K562 (cell line): ENCODE measurements around the gene CNPY3. TPM values are rescaled to one million over a fixed set of nuclear protein-coding genes. Genes with fewer than 3 reads are reported as not detected.

Experiments
- ATAC-seq: fragments of 200-7000 bp; cut with Tn5 transposase; 3 replicates; pipeline ENCODE4 v1.9.1; 2020; ENCODE audit warnings: moderate library complexity
- BruUV-seq: library from RNA; stranded (reverse); fragments of 400-500 nt; replicated peaks from 2 replicates; lab custom pipeline; 2021; lab: Mats Ljungman, UMichigan
- CTCF ChIA-PET: fragments of 300-600 bp; formaldehyde crosslinking; extraction: SDS; loops from one replicate; lab custom pipeline; 2021; ENCODE audit warnings: low intra/inter-chr PET ratio; lab: Yijun Ruan, JAX
- POLR2A ChIA-PET: fragments of 300-600, 350-650 bp; sonication (Branson Sonifier 250); formaldehyde crosslinking; extraction: SDS; loops from one replicate; lab custom pipeline; 2021; ENCODE audit warnings: antibody characterized with exemption, inconsistent platforms; lab: Yijun Ruan, JAX
- DNase-seq, 4 experiments: peaks; one replicate each; pipeline versions ENCODE4 v3.0.0 to v3.0.0-alpha.2; 2011 to 2018; ENCODE audit warnings: low spot score in 3 of 4, mixed read lengths in 3 of 4; ENCODE audit errors: extremely low read depth in 1 of 4
- FAIRE-seq: peaks from 2 replicates; lab custom pipeline; 2011; peaks lifted over from hg19 to GRCh38; lab: Jason Lieb, UNC
- H2AFZ ChIP-seq: 2 replicates; pipeline ENCODE4 v1.6.0; 2011; ENCODE audit warnings: low read depth, low read length, control low read depth, inconsistent platforms
- H3K27ac ChIP-seq: fragments of 200-600 bp; 3 replicates; pipeline ENCODE4 v1.8.0; 2011; ENCODE audit warnings: low read depth, mild to moderate bottlenecking, control low read depth, inconsistent platforms, low read length, moderate library complexity, mixed read lengths; ENCODE audit errors: extremely low read depth
- H3K27me3 ChIP-seq, 2 experiments: fragments of 300-600 bp in 1 of 2; 2 replicates in 1 of 2; 3 replicates in 1 of 2; pipeline versions ENCODE4 v1.6.0 to v1.8.0; 2011; ENCODE audit warnings: inconsistent platforms in 2 of 2, low read length in 2 of 2, mild to moderate bottlenecking in 1 of 2, mixed read lengths in 1 of 2, moderate library complexity in 1 of 2; ENCODE audit not compliant: control insufficient read depth in 2 of 2, insufficient read depth in 2 of 2
- H3K36me3 ChIP-seq: fragments of 300-600 bp; 3 replicates; pipeline ENCODE4 v1.8.0; 2011; ENCODE audit warnings: mild to moderate bottlenecking, low read length, inconsistent platforms; ENCODE audit not compliant: control insufficient read depth, insufficient read depth
- H3K4me1 ChIP-seq, 2 experiments: fragments of 200-600 bp in 1 of 2; replicated peaks in 1 of 2; 2 replicates in 1 of 2; 3 replicates in 1 of 2; pipeline versions ENCODE4 v1.5.1 to v1.8.0; 2011; ENCODE audit warnings: inconsistent platforms in 2 of 2, low read length in 2 of 2, mild to moderate bottlenecking in 1 of 2, mixed read lengths in 1 of 2, moderate library complexity in 1 of 2; ENCODE audit not compliant: control insufficient read depth in 2 of 2, insufficient read depth in 2 of 2
- H3K4me2 ChIP-seq: 2 replicates; pipeline ENCODE4 v1.6.1; 2011; ENCODE audit warnings: low read length, control low read depth, inconsistent platforms, mixed read lengths; ENCODE audit not compliant: insufficient read depth
- H3K4me3 ChIP-seq: fragments of 200-600 bp; sonication (generic), shearing (Covaris generic); 2 replicates; pipeline ENCODE4 v1.5.1; 2016; ENCODE audit warnings: control low read depth, inconsistent platforms
- H3K79me2 ChIP-seq: fragments of 200-600 bp; 3 replicates; pipeline ENCODE4 v1.8.0; 2011; ENCODE audit warnings: low read length, inconsistent platforms; ENCODE audit not compliant: control insufficient read depth, insufficient read depth
- H3K9ac ChIP-seq, 2 experiments: 2 replicates each; pipeline versions ENCODE4 v1.6.0 to v1.6.1; 2011; ENCODE audit warnings: low read depth in 2 of 2, low read length in 2 of 2, control low read depth in 1 of 2, inconsistent platforms in 1 of 2, mild to moderate bottlenecking in 1 of 2, mixed read lengths in 1 of 2; ENCODE audit not compliant: insufficient read depth in 1 of 2
- H3K9me1 ChIP-seq: one replicate; pipeline ENCODE4 v1.6.0; 2011; ENCODE audit warnings: inconsistent platforms, mild to moderate bottlenecking, low read length, moderate library complexity; ENCODE audit not compliant: control insufficient read depth, insufficient read depth
- H3K9me3 ChIP-seq: replicated peaks from 2 replicates; pipeline ENCODE4 v1.5.1; 2011; ENCODE audit warnings: low read depth, low read length, inconsistent platforms; ENCODE audit not compliant: control insufficient read depth, insufficient read depth
- H4K20me1 ChIP-seq: replicated peaks from 2 replicates; pipeline ENCODE4 v1.6.1; 2011; ENCODE audit warnings: low read length, inconsistent platforms, mixed read lengths; ENCODE audit not compliant: control insufficient read depth, insufficient read depth
- CBFA2T3 ChIP-seq: fragments of 450-650 bp; IDR thresholded peaks from 2 replicates; pipeline ENCODE4 v1.6.1; 2017
- EP400 ChIP-seq: fragments of 450-650 bp; IDR thresholded peaks from 2 replicates; pipeline ENCODE4 v1.6.1; 2017; ENCODE audit warnings: antibody characterized with exemption, mild to moderate bottlenecking, moderate library complexity
- JUN ChIP-seq, 2 experiments: sonication (generic) in 1 of 2; formaldehyde crosslinking in 1 of 2; IDR thresholded peaks; 2 replicates each; pipeline versions ENCODE4 v1.6.1 to v1.8.0; 2012 to 2022; ENCODE audit warnings: borderline replicate concordance in 2 of 2, mild to moderate bottlenecking in 2 of 2, improper control_type of control experiment in 1 of 2, low read depth in 1 of 2, low read length in 1 of 2, missing genetic modification reagents in 1 of 2
- MCM3 ChIP-seq: fragments of 450-650 bp; IDR thresholded peaks from 2 replicates; pipeline ENCODE4 v1.6.1; 2016
- SPI1 ChIP-seq: IDR thresholded peaks from 2 replicates; pipeline ENCODE4 v1.6.1; 2011; ENCODE audit warnings: low read depth, low read length, control low read depth, borderline replicate concordance
- TAF1 ChIP-seq: IDR thresholded peaks from 2 replicates; pipeline ENCODE4 v1.6.1; 2011; ENCODE audit warnings: mild to moderate bottlenecking, low read length, moderate library complexity; ENCODE audit not compliant: insufficient read depth, control insufficient read depth, severe bottlenecking; ENCODE audit errors: extremely low read depth
- TEAD4 ChIP-seq, 2 experiments: sonication (generic) in 1 of 2; formaldehyde crosslinking in 1 of 2; IDR thresholded peaks; 2 replicates each; pipeline versions ENCODE4 v1.6.1 to v1.8.0; 2012 to 2022; ENCODE audit warnings: borderline replicate concordance in 1 of 2, inconsistent platforms in 1 of 2, low read length in 1 of 2, mild to moderate bottlenecking in 1 of 2, missing genetic modification reagents in 1 of 2
- ZBTB8A ChIP-seq: fragments of 450-650 bp; IDR thresholded peaks from 2 replicates; pipeline ENCODE4 v1.6.1; 2018; ENCODE audit warnings: mild to moderate bottlenecking, moderate library complexity; ENCODE audit not compliant: partially characterized antibody
- ZNF12 ChIP-seq: sonication (generic); formaldehyde crosslinking; IDR thresholded peaks from 2 replicates; pipeline ENCODE4 v1.4.0; 2020; ENCODE audit warnings: mild to moderate bottlenecking, missing genetic modification reagents
- ZNF644 ChIP-seq: fragments of 200-800 bp; sonication (Bioruptor generic); IDR thresholded peaks from 2 replicates; pipeline ENCODE4 v1.6.1; 2016; ENCODE audit warnings: low read depth, missing genetic modification characterization, missing compliant biosample characterization
- ZNF76 ChIP-seq: fragments of 250-450 bp; sonication (Bioruptor Pico); IDR thresholded peaks from 2 replicates; pipeline ENCODE4 v1.4.0; 2020; ENCODE audit warnings: mild to moderate bottlenecking, moderate library complexity, borderline replicate concordance
- WGBS: fragments of 100-300 bp; shearing (Covaris generic); methylation state at CpG from one replicate; pipeline ENCODE4 v1.1.6; 2016; ENCODE audit warnings: low coverage, mixed read lengths; ENCODE audit not compliant: insufficient coverage; ENCODE audit errors: missing lambda C conversion rate; 5-methylcytosine and 5-hydroxymethylcytosine counted together
- in situ Hi-C: fragments of 300-500 bp; cut with MboI; formaldehyde crosslinking; loops from 4 replicates; pipeline ENCODE4 v1.15.0; 2018; ENCODE audit warnings: inconsistent platforms, mixed read lengths
- intact Hi-C: fragments of 100-400 bp; cut with micrococcal nuclease; formaldehyde crosslinking; loops from 2 replicates; pipeline ENCODE4 v1.14.2; 2022
- polyA plus RNA-seq, 8 experiments: library from polyadenylated mRNA; depleted of rRNA in 4 of 8; stranded (reverse) in 5 of 8; unstranded in 3 of 8; fragments of >200 nt; fragmentation: Nextera tagmentation in 2 of 8; fragmentation: Illumina TruSeq in 1 of 8; extraction: Ambion mirVana in 2 of 8; extraction: Trizol in 1 of 8; gene quantifications; 2 replicates each; pipeline versions ENCODE4 v1.2.1 to v1.2.3, GENCODE V29; 2011 to 2014; ENCODE audit warnings: inconsistent platforms in 1 of 8, missing spikeins in 1 of 8
- total RNA-seq, 7 experiments: library from RNA; depleted of rRNA in 6 of 7; stranded (reverse); fragments of >200 nt in 6 of 7; fragmentation: Illumina TruSeq in 2 of 7; extraction: Trizol in 2 of 7; gene quantifications; 2 replicates each; pipeline versions ENCODE4 v1.2.1 to v1.2.3, GENCODE V29; 2011 to 2021; ENCODE audit warnings: low replicate concordance in 1 of 7
- TF ChIP-seq, protein P1 (sequence below), 2 experiments: fragments of 450-650 bp; IDR thresholded peaks; 2 replicates each; pipeline ENCODE4 v1.6.1; 2018; ENCODE audit warnings: mild to moderate bottlenecking in 2 of 2, low read depth in 1 of 2; ENCODE audit not compliant: partially characterized antibody in 2 of 2
- TF ChIP-seq, protein P2 (sequence below): fragments of 250-450 bp; sonication (Bioruptor Pico); IDR thresholded peaks from 2 replicates; pipeline ENCODE4 v1.4.0; 2020; ENCODE audit warnings: borderline replicate concordance

The CNPY3 gene
- total and polyA plus RNA-seq, 9 of the 15 experiments (the other 6 are each of a cell fraction or from before 2014, with no cell fraction given) = 2.4 to 37.4 (median 21.2) TPM

DNA sequence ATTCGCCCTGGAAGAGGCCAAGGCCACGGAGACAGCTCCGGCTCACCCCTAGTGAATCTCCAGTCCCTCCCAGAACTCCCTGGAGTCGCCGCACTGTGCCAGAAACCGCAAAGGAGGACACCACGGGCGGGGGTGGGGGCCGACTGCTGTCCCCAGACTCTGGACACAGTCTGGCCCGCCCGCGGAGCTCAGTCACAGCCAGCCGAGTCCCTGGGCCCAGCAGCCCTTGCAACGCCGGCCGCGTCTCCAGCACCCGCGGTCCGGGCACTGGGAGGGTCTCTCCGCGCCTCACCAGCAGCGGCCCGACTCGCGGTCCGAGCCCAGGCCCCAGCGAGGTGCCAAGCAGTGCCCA lies 49.2 kb downstream of the CNPY3 start (continued):
- TF ChIP-seq ZNF12 (CRISPR knock-in tag) = peak; percentile 85; the same call in 1 of the 2 replicates
- 0 out of 2 replicates have a peak, but pooled peaks have one; percentile 7 for TF ChIP-seq ZNF76 (CRISPR knock-in tag)
- peak; percentile 38 for TF ChIP-seq TAF1

DNA sequence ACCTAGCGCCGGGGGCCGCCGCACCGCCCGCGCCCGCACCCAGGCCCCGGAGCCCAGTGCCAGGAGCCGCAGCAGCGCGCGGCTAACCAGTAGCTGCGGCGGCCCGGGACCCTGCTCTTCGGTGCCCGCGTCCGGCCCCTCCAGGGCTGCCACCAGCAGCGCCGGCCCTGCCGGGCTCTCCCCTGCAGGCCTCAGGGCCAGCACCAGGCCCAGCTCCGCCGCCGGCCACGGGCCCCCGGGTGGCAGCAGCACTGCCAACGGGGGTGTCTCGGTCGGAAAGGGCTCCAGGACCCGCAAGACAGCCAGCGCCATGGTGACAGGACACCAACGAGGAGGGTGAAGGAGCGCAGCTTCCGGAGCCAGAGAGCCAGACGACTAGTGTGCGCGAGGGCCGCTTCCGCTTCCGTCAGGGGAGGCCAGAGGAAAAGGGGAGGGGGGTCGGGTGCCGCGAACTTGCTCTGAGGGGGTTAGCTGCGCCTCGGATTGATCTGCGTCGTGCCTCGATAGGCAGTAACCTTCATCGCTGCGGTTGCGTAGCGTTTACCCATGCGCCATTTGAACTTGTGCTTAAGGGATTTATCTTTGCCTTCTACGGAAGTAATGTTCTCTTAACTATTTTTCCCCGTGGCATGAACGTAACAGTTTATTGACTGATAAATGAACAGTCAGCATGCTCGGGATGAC lies 49.7 kb downstream of the CNPY3 start, which contains the start of gene PEX6:
PEX6 (minus strand) TSS at position 343 of the 684 bp plus-strand sequence; CDS start at position 312, 31 bp downstream.
- FAIRE-seq = peak; percentile 91
- TF ChIP-seq, protein P1, sequence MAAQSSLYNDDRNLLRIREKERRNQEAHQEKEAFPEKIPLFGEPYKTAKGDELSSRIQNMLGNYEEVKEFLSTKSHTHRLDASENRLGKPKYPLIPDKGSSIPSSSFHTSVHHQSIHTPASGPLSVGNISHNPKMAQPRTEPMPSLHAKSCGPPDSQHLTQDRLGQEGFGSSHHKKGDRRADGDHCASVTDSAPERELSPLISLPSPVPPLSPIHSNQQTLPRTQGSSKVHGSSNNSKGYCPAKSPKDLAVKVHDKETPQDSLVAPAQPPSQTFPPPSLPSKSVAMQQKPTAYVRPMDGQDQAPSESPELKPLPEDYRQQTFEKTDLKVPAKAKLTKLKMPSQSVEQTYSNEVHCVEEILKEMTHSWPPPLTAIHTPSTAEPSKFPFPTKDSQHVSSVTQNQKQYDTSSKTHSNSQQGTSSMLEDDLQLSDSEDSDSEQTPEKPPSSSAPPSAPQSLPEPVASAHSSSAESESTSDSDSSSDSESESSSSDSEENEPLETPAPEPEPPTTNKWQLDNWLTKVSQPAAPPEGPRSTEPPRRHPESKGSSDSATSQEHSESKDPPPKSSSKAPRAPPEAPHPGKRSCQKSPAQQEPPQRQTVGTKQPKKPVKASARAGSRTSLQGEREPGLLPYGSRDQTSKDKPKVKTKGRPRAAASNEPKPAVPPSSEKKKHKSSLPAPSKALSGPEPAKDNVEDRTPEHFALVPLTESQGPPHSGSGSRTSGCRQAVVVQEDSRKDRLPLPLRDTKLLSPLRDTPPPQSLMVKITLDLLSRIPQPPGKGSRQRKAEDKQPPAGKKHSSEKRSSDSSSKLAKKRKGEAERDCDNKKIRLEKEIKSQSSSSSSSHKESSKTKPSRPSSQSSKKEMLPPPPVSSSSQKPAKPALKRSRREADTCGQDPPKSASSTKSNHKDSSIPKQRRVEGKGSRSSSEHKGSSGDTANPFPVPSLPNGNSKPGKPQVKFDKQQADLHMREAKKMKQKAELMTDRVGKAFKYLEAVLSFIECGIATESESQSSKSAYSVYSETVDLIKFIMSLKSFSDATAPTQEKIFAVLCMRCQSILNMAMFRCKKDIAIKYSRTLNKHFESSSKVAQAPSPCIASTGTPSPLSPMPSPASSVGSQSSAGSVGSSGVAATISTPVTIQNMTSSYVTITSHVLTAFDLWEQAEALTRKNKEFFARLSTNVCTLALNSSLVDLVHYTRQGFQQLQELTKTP (IDR thresholded peaks at IDR 0.05; ENCODE audit: low read depth in 1 of 2, partially characterized antibody in 2 of 2) = no peak
- TF ChIP-seq, protein P2, sequence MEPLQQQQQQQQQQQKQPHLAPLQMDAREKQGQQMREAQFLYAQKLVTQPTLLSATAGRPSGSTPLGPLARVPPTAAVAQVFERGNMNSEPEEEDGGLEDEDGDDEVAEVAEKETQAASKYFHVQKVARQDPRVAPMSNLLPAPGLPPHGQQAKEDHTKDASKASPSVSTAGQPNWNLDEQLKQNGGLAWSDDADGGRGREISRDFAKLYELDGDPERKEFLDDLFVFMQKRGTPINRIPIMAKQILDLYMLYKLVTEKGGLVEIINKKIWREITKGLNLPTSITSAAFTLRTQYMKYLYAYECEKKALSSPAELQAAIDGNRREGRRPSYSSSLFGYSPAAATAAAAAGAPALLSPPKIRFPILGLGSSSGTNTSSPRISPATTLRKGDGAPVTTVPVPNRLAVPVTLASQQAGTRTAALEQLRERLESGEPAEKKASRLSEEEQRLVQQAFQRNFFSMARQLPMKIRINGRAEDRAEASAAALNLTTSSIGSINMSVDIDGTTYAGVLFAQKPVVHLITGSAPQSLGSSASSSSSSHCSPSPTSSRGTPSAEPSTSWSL (CRISPR knock-in tag) = 0 out of 2 replicates have a peak, but pooled peaks have one; percentile 69
- peak; percentile 53; the same call in 1 of the 2 replicates for TF ChIP-seq ZNF644
- TF ChIP-seq JUN (IDR thresholded peaks at IDR 0.05; ENCODE audit: borderline replicate concordance, low read depth, low read length) = 0 out of 2 replicates have a peak, but pooled peaks have one; percentile 5
- no peak for TF ChIP-seq JUN (CRISPR knock-in tag; IDR thresholded peaks at IDR 0.05; ENCODE audit: borderline replicate concordance)
- peak; percentile 71; the same call in 1 of the 2 replicates for TF ChIP-seq SPI1
- TF ChIP-seq TEAD4 (IDR thresholded peaks at IDR 0.05; ENCODE audit: low read length) = 0 out of 2 replicates have a peak, but pooled peaks have one; percentile 8
- no peak for TF ChIP-seq TEAD4 (CRISPR knock-in tag; IDR thresholded peaks at IDR 0.05; ENCODE audit: borderline replicate concordance)
- TF ChIP-seq EP400 = peak; percentile 89
- TF ChIP-seq MCM3 = no peak
- TF ChIP-seq CBFA2T3 = no peak
- TF ChIP-seq ZBTB8A = no peak

More for the DNA sequence above, 49.7 kb downstream of the CNPY3 start, which contains the start of gene PEX6:
- Histone ChIP-seq H3K27me3 (no peaks in the 10 kb centered on the region), H3K9ac (peak within 1 kb of the TSS; percentile 96 to 100), H3K9me1 (no peaks in the 10 kb centered on the region), H3K4me1 (peaks cover 25 to 32% of the 10 kb centered on the region in 2 experiments; a peak in 4 of 5 replicates), H3K79me2 (peaks cover 46% of the 10 kb centered on the region), H3K4me3 (peak within 1 kb of the TSS; percentile 95), H3K4me2 (peak within 1 kb of the TSS; percentile 90), H2AFZ (peak within 1 kb of the TSS; percentile 93), H4K20me1 (peaks cover 5% of the 10 kb centered on the region; the same call in 1 of the 2 replicates), H3K27ac (peak within 1 kb of the TSS; percentile 88), H3K9me3 (no peaks in the 10 kb centered on the region), H3K36me3 (peaks cover 27% of the 10 kb centered on the region)
- DNase-seq (peak; percentile 94 to 98 (median 94)), ATAC-seq (peak; percentile 91)
- ChIA-PET CTCF (no interaction called here), POLR2A (interaction anchor here (0.6 to 2.5 kb wide), 18 partner anchors 8 to 1266 kb away, joined by 3 to 13 read pairs (median 4); partner anchors contain the start of genes CNPY3, KLHDC3, MEA1 and RPL7L1)
- intact Hi-C loops = loop anchor here (1.0 to 2.0 kb wide), 2 partner anchors 36 to 50 kb away; partner anchors contain the start of genes CNPY3 and KLHDC3
- no TSS peak for BruUV-seq
- WGBS = under 1% methylated on average over 59 of the region's 59 CpGs
- in situ Hi-C loops = no loop called here
